Activated CD8-positive, alpha-beta memory T cell treated with anti-CD3 and anti-CD28 coated beads, Interleukin-2, amount 50 U/mL, for 48 hours (primary cell): ENCODE data around the gene IDS.
"Not testable (repeated sequence)": the region's sequence is repeated elsewhere in the genome, so short reads cannot be mapped to it uniquely, and the experiment has no call there.

Experiments
- DNase-seq: peaks from one replicate; pipeline ENCODE4 v3.0.0-alpha.2; 2020

Gene IDS

DNA sequence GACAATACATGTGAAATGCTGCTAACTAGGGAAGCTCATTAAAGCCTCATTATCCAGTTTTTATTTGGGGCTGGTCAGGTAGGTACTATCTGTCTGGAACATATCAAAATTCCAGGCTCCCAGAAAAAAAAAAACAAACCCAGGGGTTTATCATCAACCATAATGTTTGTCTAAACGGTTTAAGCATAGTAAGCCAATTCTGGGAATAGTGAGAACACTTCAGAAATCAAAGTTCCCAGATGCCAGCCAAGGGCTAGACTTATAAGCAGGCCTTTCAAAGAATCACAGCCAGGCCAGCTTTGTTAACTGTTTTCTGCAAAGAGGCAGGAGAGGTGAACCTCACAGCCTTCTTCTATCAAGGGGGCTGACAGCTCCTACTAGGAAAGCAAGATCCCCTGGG is 8.1 kb downstream of the IDS start:
- DNase-seq = no peak

DNA sequence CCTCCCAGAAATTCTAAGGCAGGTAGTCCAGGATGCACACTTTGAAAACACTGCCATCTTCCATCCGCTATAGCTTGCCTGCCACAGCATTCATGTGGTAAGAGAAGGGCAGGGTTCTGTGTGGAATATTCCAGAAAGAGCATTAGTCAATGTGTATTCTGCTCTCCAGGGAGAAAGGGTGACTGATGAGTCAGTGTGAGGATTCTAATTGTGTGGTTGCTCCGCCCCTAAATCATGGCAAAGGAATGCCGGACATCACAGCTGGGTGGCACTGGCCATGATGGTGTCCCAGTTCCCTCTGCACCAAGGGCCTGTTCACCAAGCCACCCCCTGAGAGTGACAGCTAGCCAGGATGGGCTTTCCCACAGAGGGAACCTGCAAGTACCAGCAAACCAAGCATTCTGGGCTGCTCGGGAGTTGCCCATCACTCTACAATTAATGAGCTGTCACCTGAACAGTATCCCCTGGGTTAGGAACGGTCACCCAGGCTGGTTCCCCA is 9.5 kb downstream of the IDS start:
- DNase-seq = no peak

- no peak for DNase-seq
Measured at GRCh38 chrX:149494844-149495565, 10.1 kb downstream of the IDS start.

- DNase-seq = no peak
Measured at GRCh38 chrX:149493567-149494562, 11.2 kb downstream of the IDS start.

- no peak for DNase-seq
Measured at GRCh38 chrX:149491812-149492211, 13.3 kb downstream of the IDS start.

DNA sequence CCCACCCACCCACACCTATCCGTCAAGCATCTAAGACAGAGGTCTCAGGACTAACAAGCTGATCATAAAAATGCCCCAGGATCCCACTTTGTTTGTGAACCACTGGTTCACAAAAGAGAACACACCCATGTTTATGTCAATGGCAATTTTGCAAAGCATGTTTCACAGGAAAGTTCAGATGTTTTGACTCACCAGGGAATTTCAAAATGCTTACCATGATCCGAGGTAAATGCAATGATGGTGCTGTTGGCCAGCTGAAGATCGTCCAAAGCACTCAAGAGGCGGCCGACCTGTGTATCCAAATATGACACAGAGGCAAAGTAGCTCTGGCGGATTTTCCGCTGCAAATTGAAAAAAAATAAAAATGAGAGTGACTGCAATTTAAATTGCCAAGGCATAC is 15.0 kb downstream of the IDS start:
- DNase-seq = no peak

DNA sequence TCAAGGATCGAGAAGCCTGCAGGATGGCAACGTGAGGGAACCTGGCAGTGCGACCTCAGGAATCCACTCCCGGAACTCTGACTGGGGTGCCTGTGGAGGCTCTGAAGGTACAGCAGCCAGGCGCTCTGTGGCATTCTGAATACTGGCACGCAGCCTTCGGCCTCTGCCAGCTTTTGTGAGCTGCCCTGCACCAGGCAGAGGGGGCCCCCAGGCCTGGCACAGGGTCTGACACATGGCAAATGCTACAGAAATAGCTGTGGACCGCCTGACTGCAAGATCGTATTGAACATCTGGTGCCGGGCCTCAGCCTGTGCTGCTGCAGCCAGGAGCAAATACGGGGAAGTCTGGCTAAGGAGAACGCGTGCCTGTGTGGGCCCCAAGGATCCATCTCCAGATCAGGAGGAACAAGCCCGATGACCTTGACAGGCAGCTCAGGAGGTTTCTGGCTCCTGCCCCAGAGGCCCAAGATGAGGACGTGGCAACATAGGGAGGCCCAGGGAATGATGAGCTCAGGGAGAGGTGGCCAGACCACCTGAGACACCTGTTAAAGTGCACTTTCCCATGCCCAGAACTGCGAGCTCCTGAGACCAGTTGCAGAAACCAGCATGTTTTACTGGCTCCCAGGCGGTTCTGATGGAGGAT is 16.6 kb downstream of the IDS start:
- DNase-seq = not testable (repeated sequence)

GRCh38 chrX:149488008-149488407 is 17.1 kb downstream of the IDS start:
- DNase-seq = not testable (repeated sequence)

GRCh38 chrX:149487292-149487691 is 17.8 kb downstream of the IDS start:
- DNase-seq = no peak

DNA sequence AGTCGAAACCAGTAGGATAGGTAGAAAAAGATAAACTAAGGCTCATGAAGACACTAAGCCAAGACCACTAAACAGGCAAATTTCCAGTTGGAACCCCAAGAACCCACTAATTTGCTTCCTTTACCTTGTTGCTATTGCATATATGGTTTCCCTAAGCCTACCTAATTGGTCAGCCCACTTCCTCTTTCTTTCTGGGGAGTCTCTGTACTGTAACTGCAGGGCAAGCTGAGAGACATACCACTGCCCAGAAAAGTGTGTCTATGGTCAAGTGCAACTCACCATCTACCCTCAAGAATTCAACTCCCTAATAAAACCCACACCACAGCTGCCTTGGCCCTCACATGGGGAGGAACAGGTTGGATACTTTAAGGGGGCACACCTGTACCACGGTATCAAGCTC is 28.6 kb downstream of the IDS start:
- no peak for DNase-seq

DNA sequence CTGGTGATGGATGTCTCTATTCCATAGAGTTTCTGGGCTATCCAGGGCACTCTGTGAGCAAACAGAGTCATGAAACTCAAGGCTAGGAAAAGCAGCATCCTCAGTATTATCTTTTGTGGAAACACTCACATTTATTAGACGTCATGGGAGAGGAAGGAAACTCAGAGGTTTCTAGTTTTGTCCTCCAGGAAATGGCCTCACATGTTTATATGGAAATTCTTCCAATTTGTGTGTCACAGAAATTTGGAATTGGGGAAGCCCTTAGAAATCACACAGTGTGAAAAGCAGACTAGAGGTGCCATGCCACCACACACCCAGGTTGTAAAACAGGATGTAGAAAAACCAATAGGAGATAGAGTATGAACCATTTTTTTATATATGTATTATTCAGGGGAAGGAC is 31.1 kb downstream of the IDS start:
- DNase-seq = no peak

DNA sequence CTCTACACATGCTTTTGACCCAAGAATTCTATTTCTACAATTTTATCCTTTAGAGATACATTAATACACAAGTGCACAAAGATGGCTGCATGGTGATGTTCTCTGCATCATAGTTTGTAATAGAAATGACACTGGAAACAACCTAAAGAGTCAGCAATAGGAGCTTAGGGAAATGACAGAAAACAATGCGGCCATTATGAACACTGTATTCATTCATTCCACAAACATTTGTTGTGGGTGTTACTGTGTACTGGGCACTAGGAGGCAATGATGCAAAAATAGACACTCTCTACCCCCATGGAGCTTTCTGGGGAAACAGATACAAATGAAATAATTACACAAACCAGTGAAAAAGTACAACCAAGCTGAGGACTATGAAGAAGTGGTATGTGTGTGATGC is 32.0 kb downstream of the IDS start:
- DNase-seq = no peak

- no peak for DNase-seq
Measured at GRCh38 chrX:149472625-149473024, 32.5 kb downstream of the IDS start.

GRCh38 chrX:149471397-149471796 is 33.7 kb downstream of the IDS start:
- no peak for DNase-seq

DNA sequence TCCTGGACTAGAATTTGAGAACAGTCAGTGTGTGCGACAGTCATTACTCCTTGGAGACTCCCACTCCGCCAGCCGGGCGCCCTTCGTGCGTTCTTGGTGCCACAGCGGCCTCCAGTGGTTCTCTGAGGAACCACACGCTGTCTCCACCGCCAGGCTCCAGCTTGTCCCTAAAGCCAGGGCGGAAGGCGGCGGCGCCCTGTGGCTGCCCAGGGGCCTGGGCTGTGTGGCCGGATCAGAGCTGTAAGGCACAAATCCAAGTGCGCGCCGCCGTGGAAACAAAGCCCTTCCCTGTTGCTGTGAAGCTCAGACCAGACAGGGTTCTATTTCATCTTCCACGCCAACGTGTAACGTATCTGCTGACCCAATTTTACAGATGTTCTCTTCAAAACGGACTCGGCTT is 34.2 kb downstream of the IDS start:
- peak; percentile 84 for DNase-seq

- no peak for DNase-seq
Measured at GRCh38 chrX:149469406-149469805, 35.7 kb downstream of the IDS start.

DNA sequence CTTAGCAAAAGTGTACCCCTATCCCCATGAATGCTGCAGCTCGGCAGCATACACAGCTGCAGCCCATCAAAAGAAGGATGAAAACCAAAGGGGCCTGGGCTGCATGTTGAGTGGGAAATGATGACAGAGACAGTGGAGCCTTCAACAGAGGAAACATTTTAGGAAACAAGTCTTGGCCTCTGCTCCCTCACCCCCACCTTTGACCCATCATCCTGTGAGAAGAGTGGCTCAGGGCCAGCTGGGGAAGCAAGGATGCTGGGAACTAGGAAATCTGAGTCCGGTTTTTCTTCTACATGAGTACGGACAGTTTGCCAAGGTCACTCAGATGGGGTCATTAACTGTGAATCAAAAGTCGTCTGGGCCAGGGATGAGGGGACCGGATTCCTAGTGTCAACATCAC is 37.2 kb downstream of the IDS start:
- no peak for DNase-seq

GRCh38 chrX:149467461-149467860 is 37.6 kb downstream of the IDS start:
- no peak for DNase-seq

- no peak for DNase-seq
Measured at GRCh38 chrX:149462849-149463248, 42.3 kb downstream of the IDS start.

GRCh38 chrX:149461746-149462145 is 43.4 kb downstream of the IDS start:
- DNase-seq = no peak

DNA sequence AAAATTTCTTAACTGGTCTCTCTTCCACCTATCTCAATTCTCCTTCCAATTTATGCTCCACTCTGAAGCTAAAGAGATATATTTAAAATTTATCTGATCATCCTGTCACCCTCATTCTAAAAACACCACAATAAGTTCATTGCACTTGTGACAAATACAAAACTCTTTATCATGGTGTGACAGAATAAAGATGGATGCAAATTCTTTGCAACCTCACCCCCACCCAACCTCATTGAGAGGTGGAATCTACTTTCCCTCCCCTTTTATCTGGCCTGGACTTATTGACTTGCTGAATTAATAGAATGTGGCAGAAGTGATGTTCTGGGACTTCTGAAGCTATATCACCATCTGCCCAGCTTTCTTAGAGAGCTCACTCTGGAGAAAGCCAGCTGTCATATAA is 46.5 kb downstream of the IDS start:
- no peak for DNase-seq

GRCh38 chrX:149456476-149457245 is 48.4 kb downstream of the IDS start:
- no peak for DNase-seq

DNA sequence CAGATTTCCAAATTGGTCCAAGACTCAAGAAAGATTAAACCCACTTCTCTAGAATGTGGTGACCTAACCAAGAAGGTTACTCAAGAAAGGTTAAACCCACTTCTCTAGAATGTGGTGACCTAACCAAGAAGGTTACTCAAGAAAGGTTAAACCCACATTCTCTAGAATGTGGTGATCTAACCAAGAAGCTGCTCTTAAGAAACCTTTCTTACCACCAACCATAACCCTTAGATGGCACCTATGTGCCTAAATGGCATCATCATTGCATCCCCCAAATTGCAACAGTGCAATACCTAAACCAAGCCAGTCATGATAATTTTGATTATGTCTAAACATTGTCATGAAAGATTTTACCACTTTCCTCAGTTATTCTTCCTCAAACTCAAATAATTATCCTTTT is 49.2 kb downstream of the IDS start:
- no peak for DNase-seq
